DOHH2 (cell line): Measurements from ENCODE around the gene CARM1.
"Not testable (repeated sequence)": the region's sequence is repeated elsewhere in the genome, so short reads cannot be mapped to it uniquely, and the experiment has no call there.

Experiments used
- H3F3A ChIP-seq: fragments of 200-600 bp; sonication (generic), shearing (Covaris generic); 2 replicates; pipeline ENCODE4 v1.6.0; 2016; ENCODE audit warnings: antibody characterized with exemption, mild to moderate bottlenecking; ENCODE audit not compliant: control insufficient read depth, insufficient read depth
- H3K27ac ChIP-seq: fragments of 200-600 bp; sonication (generic); 2 replicates; pipeline ENCODE4 v1.5.1; 2014; ENCODE audit warnings: low read depth, mild to moderate bottlenecking, low read length, moderate library complexity
- H3K27me3 ChIP-seq: fragments of 200-600 bp; sonication (generic); 2 replicates; pipeline ENCODE4 v1.6.1; 2014; ENCODE audit warnings: mild to moderate bottlenecking, low read length, mixed read lengths; ENCODE audit not compliant: control insufficient read depth
- H3K36me3 ChIP-seq: fragments of 200-600 bp; sonication (generic); 2 replicates; pipeline ENCODE4 v1.6.1; 2014; ENCODE audit warnings: mild to moderate bottlenecking, low read length, moderate library complexity, mixed read lengths; ENCODE audit not compliant: control insufficient read depth
- H3K4me1 ChIP-seq: fragments of 200-600 bp; sonication (generic); 2 replicates; pipeline ENCODE4 v1.6.1; 2014; ENCODE audit warnings: mild to moderate bottlenecking, low read length, mixed read lengths; ENCODE audit not compliant: control insufficient read depth
- H3K4me2 ChIP-seq: fragments of 200-600 bp; sonication (generic); 2 replicates; pipeline ENCODE4 v1.6.0; 2014; ENCODE audit warnings: mild to moderate bottlenecking, low read length, moderate library complexity
- H3K4me3 ChIP-seq: fragments of 200-600 bp; sonication (generic); 2 replicates; pipeline ENCODE4 v1.5.1; 2014; ENCODE audit warnings: mild to moderate bottlenecking, low read length, mixed read lengths
- H3K79me2 ChIP-seq: fragments of 200-600 bp; sonication (generic); 2 replicates; pipeline ENCODE4 v1.6.1; 2014; ENCODE audit warnings: mild to moderate bottlenecking, low read length, mixed read lengths; ENCODE audit not compliant: control insufficient read depth
- H3K9me2 ChIP-seq: fragments of 200-600 bp; sonication (generic); replicated peaks from 2 replicates; pipeline ENCODE4 v1.6.1; 2014; ENCODE audit warnings: mild to moderate bottlenecking, low read length, mixed read lengths; ENCODE audit not compliant: control insufficient read depth
- H3K9me3 ChIP-seq: fragments of 200-600 bp; sonication (generic); 2 replicates; pipeline ENCODE4 v1.6.1; 2014; ENCODE audit warnings: antibody characterized with exemption, low read length, mixed read lengths; ENCODE audit not compliant: control insufficient read depth, insufficient read depth
- H4K20me1 ChIP-seq: fragments of 200-600 bp; sonication (generic); 2 replicates; pipeline ENCODE4 v1.6.0; 2014; ENCODE audit warnings: low read depth, mild to moderate bottlenecking, antibody characterized with exemption, low read length, moderate library complexity; ENCODE audit not compliant: control insufficient read depth, insufficient read depth
- EZH2phosphoT487 ChIP-seq: fragments of 200-600 bp; sonication (generic); IDR thresholded peaks from 2 replicates; pipeline ENCODE4 v1.6.1; 2017; ENCODE audit warnings: borderline replicate concordance, mild to moderate bottlenecking, antibody characterized with exemption, low read length, moderate library complexity, mixed read lengths
- TF ChIP-seq, protein P1 (sequence below): fragments of 200-600 bp; sonication (generic); IDR thresholded peaks from one replicate; pipeline ENCODE4 v1.5.1; 2014; ENCODE audit warnings: antibody characterized with exemption, mild to moderate bottlenecking, low read depth, low read length; ENCODE audit not compliant: poor library complexity, severe bottlenecking

The CARM1 gene

DNA sequence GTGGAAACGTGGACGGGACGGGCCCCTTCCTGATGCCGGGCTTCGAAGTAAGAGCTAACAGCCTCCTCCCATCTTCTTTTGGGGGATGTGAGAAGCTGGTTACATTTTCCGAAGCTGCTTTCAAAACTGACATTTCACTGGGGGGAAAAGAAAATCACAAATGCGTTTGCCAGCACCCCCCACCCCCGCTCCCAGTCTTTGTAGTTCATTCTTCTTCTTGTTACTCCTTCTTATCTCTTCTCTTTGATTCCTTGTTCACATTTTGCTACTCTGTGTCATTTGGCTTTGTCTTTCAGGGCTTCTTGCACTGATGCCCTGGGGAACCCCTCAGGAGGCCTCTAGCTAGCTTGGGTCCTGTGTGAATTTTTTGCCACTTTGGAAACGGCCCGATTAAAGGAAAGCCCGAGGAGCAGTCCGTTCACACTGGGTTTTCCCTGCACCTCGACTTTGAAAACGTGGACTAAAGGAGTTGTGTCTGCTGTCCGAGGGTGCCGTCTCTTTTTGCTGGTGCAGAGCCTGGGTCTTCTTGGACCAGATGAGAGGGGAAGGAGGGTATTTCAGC is 1.3 kb downstream of the CARM1 start:
- no peaks in the 10 kb centered on the region for H3K9me2 ChIP-seq
- H3K9me3 ChIP-seq = no peaks in the 10 kb centered on the region
- H3K27ac ChIP-seq = peak overlapping the region; percentile 78
- peaks cover 63% of the 10 kb centered on the region for H3K4me1 ChIP-seq
- H3K79me2 ChIP-seq = peaks cover 61% of the 10 kb centered on the region
- peaks cover 13% of the 10 kb centered on the region for H3K36me3 ChIP-seq
- peak overlapping the region; percentile 79 for H3K4me3 ChIP-seq
- peaks cover 15% of the 10 kb centered on the region for H3F3A ChIP-seq
- H4K20me1 ChIP-seq = no peaks in the 10 kb centered on the region
- H3K27me3 ChIP-seq = no peaks in the 10 kb centered on the region
- peak overlapping the region; percentile 97 for H3K4me2 ChIP-seq
- TF ChIP-seq, protein P1, sequence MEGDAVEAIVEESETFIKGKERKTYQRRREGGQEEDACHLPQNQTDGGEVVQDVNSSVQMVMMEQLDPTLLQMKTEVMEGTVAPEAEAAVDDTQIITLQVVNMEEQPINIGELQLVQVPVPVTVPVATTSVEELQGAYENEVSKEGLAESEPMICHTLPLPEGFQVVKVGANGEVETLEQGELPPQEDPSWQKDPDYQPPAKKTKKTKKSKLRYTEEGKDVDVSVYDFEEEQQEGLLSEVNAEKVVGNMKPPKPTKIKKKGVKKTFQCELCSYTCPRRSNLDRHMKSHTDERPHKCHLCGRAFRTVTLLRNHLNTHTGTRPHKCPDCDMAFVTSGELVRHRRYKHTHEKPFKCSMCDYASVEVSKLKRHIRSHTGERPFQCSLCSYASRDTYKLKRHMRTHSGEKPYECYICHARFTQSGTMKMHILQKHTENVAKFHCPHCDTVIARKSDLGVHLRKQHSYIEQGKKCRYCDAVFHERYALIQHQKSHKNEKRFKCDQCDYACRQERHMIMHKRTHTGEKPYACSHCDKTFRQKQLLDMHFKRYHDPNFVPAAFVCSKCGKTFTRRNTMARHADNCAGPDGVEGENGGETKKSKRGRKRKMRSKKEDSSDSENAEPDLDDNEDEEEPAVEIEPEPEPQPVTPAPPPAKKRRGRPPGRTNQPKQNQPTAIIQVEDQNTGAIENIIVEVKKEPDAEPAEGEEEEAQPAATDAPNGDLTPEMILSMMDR = no peak
- TF ChIP-seq EZH2phosphoT487 = no peak

DNA sequence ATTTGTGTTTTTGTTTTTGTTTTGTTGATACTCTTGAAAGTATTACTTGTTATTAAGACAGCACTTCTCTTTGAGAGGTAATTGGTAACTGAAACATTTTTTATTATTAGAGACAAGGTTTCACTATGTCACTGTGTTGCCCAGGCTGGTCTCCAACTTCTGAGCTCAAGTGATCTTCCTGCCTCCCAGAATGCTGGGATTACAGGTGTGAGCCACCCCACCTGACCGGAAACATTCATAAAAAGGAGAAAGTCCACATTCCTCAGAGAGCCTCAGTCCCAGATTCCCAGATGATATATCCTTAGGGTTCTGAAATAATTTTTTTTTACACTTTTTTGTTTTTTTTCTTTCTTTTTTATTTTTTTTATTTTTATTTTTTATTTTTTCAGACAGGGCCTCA is 2.7 kb downstream of the CARM1 start:
- no peak overlapping the region for H3K4me3 ChIP-seq
- no peak overlapping the region for H3K27ac ChIP-seq
- H3K4me1 ChIP-seq = peaks cover 63% of the 10 kb centered on the region
- no peaks in the 10 kb centered on the region for H3K27me3 ChIP-seq
- H3F3A ChIP-seq = peaks cover 13% of the 10 kb centered on the region
- H3K79me2 ChIP-seq = peaks cover 73% of the 10 kb centered on the region
- no peaks in the 10 kb centered on the region for H3K9me3 ChIP-seq
- H4K20me1 ChIP-seq = no peaks in the 10 kb centered on the region
- no peak for TF ChIP-seq EZH2phosphoT487
- TF ChIP-seq, protein P1 = no peak
- H3K4me2 ChIP-seq = peak overlapping the region; percentile 12
- H3K36me3 ChIP-seq = peaks cover 13% of the 10 kb centered on the region
- H3K9me2 ChIP-seq = no peaks in the 10 kb centered on the region

DNA sequence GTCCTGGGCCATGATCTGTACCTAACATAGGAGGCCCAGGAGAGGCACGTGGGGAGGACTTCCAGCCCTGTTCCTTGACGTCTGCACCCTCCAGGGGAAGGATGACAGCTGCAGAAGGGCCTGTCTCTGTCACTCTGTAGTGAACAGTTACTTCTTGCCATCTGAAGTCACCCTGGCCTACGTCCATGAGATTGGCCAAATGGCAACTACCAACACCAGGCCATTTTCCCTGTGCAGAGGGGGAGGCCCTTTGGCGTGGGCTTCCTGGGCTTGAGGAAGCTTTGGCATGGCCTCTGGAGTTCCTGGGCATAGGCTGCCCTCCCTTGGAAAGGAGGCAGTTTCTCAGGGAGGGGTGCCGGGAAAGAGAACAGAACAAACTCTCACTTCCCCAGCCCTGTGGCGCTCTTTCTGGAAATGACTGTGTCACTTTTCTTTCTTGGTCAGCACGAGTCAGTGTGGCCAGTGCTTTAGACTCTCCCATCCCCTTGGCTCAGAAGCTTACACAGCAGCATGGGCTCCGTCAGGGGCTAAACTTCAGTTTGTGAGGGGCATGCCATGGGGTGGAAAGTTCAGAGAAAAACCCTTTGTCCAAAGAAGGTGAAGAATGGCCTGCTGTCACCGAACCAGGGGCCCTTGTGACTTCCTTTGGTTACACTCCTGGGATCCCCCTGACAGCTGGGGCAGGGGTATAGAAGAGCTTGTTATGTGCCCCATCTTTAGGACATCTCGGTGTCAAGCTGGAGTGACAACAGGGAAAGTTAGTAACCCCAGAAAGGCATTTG is 5.3 kb downstream of the CARM1 start:
- peaks cover 57% of the 10 kb centered on the region for H3K4me1 ChIP-seq
- H3K4me3 ChIP-seq = peak overlapping the region; percentile 1; the same call in 1 of the 2 replicates
- peak overlapping the region; percentile 46 for H3K4me2 ChIP-seq
- H3K36me3 ChIP-seq = peaks cover 24% of the 10 kb centered on the region
- H3K27ac ChIP-seq = peak overlapping the region; percentile 16; the same call in 1 of the 2 replicates
- no peaks in the 10 kb centered on the region for H4K20me1 ChIP-seq
- peaks cover 13% of the 10 kb centered on the region for H3F3A ChIP-seq
- H3K9me2 ChIP-seq = no peaks in the 10 kb centered on the region
- no peak for TF ChIP-seq EZH2phosphoT487
- TF ChIP-seq, protein P1 = no peak
- no peaks in the 10 kb centered on the region for H3K9me3 ChIP-seq
- no peaks in the 10 kb centered on the region for H3K27me3 ChIP-seq
- H3K79me2 ChIP-seq = peaks cover 99% of the 10 kb centered on the region

DNA sequence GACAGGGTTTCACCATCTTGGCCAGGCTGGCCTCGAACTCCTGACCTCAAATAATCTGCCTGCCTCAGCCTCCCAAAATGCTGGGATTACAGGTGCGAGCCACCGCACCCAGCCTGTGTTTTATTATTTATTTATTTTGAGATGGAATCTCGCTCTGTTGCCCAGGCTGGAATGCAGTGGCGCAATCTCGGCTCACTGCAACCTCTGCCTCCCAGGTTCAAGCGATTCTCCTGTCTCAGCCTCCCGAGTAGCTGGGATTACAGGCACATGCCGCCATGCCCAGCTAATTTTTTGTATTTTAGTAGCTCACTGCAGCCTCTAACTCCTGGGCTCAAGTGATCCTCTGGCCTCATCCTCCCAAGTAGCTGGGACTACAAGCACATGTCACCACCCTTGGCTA is 6.3 kb downstream of the CARM1 start:
- not testable (repeated sequence) for H4K20me1 ChIP-seq, H3K27me3 ChIP-seq, H3K9me3 ChIP-seq, H3K9me2 ChIP-seq
- peak overlapping the region; percentile 69 for H3K4me2 ChIP-seq
- peak overlapping the region; percentile 67 for H3K4me3 ChIP-seq
- peaks cover 57% of the 10 kb centered on the region for H3K4me1 ChIP-seq
- peaks cover 24% of the 10 kb centered on the region for H3K36me3 ChIP-seq
- peaks cover 99% of the 10 kb centered on the region for H3K79me2 ChIP-seq
- peak overlapping the region; percentile 69 for H3K27ac ChIP-seq
- H3F3A ChIP-seq = peaks cover 13% of the 10 kb centered on the region
